ENCODE results near the gene ASL. TPM values are rescaled to one million over a fixed set of nuclear protein-coding genes. Genes with fewer than 3 reads are reported as not detected.
A peak's percentile ranks its signal among the peaks of the same experiment; 100 is the strongest.
"Not testable (repeated sequence)": the region's sequence is repeated elsewhere in the genome, so short reads cannot be mapped to it uniquely, and the experiment has no call there.

ASL gene
- total RNA-seq, 6 experiments from 2014 or later = 40.5 to 47.4 (median 41.8) TPM

GRCh38 chr7:66095010-66095409 lies 19.4 kb downstream of the ASL start:
- Mint-ChIP-seq H3K9me3 (no peaks in the 10 kb centered on the region), H3K27me3 (ENCODE audit: insufficient read depth) (no peaks in the 10 kb centered on the region; the same call in 1 of the 2 replicates), H3K4me3 (no peak overlapping the region), H3K27ac (0 out of 2 replicates have a peak overlapping the region, but pooled peaks have one; percentile 31), H3K4me1 (ENCODE audit: low read depth) (peaks cover 8% of the 10 kb centered on the region), H3K36me3 (ENCODE audit: low read depth) (no peaks in the 10 kb centered on the region)
- no peak for DNase-seq
- TF ChIP-seq, protein P1, sequence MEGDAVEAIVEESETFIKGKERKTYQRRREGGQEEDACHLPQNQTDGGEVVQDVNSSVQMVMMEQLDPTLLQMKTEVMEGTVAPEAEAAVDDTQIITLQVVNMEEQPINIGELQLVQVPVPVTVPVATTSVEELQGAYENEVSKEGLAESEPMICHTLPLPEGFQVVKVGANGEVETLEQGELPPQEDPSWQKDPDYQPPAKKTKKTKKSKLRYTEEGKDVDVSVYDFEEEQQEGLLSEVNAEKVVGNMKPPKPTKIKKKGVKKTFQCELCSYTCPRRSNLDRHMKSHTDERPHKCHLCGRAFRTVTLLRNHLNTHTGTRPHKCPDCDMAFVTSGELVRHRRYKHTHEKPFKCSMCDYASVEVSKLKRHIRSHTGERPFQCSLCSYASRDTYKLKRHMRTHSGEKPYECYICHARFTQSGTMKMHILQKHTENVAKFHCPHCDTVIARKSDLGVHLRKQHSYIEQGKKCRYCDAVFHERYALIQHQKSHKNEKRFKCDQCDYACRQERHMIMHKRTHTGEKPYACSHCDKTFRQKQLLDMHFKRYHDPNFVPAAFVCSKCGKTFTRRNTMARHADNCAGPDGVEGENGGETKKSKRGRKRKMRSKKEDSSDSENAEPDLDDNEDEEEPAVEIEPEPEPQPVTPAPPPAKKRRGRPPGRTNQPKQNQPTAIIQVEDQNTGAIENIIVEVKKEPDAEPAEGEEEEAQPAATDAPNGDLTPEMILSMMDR (IDR thresholded peaks at IDR 0.05) = no peak

DNA sequence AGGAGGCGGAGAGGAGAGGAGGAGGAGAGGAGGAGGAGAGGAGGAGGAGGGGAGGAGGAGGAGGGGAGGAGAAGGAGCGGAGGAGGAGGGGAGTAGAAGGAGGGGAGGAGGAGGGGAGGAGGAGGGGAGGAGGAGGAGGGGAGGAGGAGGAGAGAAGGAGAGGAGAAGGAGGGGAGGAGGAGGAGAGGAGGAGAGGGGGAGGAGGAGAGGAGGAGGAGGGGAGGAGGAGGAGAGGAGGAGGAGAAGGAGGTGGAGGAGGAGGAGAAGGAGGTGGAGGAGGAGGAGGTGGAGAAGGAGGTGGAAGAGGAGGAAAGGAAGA lies 23.6 kb downstream of the ASL start:
- no peak for DNase-seq
- peaks cover 6% of the 10 kb centered on the region for H3K36me3 Mint-ChIP-seq (ENCODE audit: low read depth)
- peaks cover 22% of the 10 kb centered on the region for H3K4me1 Mint-ChIP-seq (ENCODE audit: low read depth)
- no peaks in the 10 kb centered on the region for H3K27me3 Mint-ChIP-seq (ENCODE audit: insufficient read depth)
- no peak overlapping the region; the same call in 1 of the 2 replicates for H3K4me3 Mint-ChIP-seq
- H3K9me3 Mint-ChIP-seq = no peaks in the 10 kb centered on the region
- TF ChIP-seq, protein P1 (IDR thresholded peaks at IDR 0.05) = no peak
- H3K27ac Mint-ChIP-seq = no peak overlapping the region; the same call in 1 of the 2 replicates

DNA sequence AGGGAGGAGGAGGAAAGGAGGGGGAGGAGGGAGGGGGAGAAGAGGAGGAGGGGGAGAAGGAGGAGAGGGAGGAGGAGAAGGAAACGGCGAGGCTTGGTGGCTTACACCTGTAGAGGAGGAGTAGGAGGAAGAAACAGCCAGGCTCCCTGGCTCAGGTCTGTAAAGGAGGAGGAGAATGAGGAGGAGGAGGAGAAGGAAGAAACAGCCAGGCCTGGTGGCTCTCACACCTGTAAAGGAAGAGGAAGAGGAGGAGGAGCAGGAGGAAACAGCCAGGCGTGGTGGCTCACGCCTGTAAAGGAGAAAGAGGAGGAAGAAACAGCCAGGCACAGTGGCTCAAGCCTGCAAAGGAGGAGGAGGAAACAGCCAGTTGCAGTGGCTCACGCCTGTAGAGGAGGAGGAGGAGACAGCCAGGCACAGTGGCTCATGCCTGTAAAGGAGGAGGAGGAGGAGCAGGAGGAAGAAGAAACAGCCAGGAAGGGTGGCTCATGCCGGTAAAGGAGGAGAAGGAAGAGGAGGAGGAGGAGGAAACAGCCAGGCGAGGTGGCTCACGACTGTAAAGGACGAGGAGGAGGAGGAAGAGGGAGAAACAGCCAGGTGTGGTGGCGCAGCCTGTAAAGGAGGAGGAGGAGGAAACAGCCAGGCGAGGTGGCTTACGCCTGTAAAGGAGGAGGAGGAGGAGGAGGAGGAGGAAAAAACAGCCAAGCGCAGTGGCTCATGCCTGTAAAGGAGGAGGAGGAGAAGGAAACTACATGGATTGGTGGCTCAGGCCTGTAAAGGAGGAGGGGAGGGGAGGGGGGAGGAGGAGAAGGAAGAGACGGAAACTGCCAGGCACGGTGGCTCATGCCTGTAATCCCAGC lies 24.2 kb downstream of the ASL start:
- Mint-ChIP-seq H3K27me3 (ENCODE audit: insufficient read depth) (no peaks in the 10 kb centered on the region), H3K27ac (peak overlapping the region; percentile 92), H3K36me3 (ENCODE audit: low read depth) (peaks cover 6% of the 10 kb centered on the region), H3K4me3 (peak overlapping the region; percentile 91), H3K9me3 (no peaks in the 10 kb centered on the region), H3K4me1 (ENCODE audit: low read depth) (peaks cover 24% of the 10 kb centered on the region)
- TF ChIP-seq, protein P1 (IDR thresholded peaks at IDR 0.05) = no peak
- DNase-seq = peak; percentile 88

- H3K27ac Mint-ChIP-seq = peak overlapping the region; percentile 92
- H3K36me3 Mint-ChIP-seq (ENCODE audit: low read depth) = peaks cover 6% of the 10 kb centered on the region
- TF ChIP-seq, protein P1 (IDR thresholded peaks at IDR 0.05) = no peak
- no peak for DNase-seq
- H3K4me3 Mint-ChIP-seq = peak overlapping the region; percentile 91
- H3K4me1 Mint-ChIP-seq (ENCODE audit: low read depth) = peaks cover 31% of the 10 kb centered on the region
- H3K9me3 Mint-ChIP-seq = no peaks in the 10 kb centered on the region
- H3K27me3 Mint-ChIP-seq (ENCODE audit: insufficient read depth) = no peaks in the 10 kb centered on the region
Observed at GRCh38 chr7:66100408-66101050, 24.9 kb downstream of the ASL start.

DNA sequence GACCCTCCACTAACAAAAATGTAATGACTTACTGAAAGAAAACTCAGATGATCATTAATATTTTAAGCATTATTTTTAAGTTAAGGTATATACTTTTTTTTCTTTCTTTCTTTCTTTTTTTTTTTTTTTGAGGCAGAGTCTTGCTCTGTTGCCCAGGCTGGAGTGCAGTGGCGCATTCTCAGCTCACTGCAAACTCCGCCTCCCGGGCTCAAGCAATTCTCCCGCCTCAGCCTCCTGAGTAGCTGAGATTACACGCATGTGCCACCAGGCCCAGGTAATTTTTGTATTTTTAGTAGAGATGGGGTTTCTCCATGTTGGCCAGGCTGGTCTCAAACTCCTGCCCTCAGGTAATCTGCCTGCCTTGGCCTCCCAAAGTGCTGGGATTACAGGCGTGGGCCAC lies 26.5 kb downstream of the ASL start:
- H3K36me3 Mint-ChIP-seq (ENCODE audit: low read depth); H3K9me3 Mint-ChIP-seq; H3K27me3 Mint-ChIP-seq (ENCODE audit: insufficient read depth); DNase-seq; H3K4me3 Mint-ChIP-seq; H3K27ac Mint-ChIP-seq: not testable (repeated sequence)
- peaks cover 47% of the 10 kb centered on the region for H3K4me1 Mint-ChIP-seq (ENCODE audit: low read depth)

DNA sequence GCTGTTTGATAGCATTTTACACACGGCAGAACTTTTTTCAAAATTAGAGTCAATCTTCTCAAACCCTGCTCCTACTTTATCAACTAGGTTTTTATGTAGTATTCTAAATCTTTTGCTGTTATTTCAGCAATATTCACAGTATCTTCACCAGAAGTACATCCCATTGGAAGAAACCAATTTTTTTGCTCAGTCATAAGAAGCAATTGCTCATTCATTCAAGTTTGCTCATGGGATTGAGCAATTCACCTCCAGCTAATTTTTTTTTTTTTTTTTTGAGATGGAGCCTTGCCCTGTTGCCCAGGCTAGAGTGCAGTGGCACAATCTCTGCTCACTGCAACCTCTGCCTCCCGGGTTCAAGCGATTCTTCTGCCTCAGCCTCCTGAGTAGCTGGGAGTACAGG lies 28.4 kb downstream of the ASL start:
- not testable (repeated sequence) for H3K9me3 Mint-ChIP-seq; H3K27me3 Mint-ChIP-seq (ENCODE audit: insufficient read depth); H3K36me3 Mint-ChIP-seq (ENCODE audit: low read depth)
- H3K27ac Mint-ChIP-seq = peak overlapping the region; percentile 89
- H3K4me1 Mint-ChIP-seq (ENCODE audit: low read depth) = peaks cover 53% of the 10 kb centered on the region
- peak; percentile 45 for DNase-seq
- 0 out of 2 replicates have a peak overlapping the region, but pooled peaks have one; percentile 24 for H3K4me3 Mint-ChIP-seq

All from HFFc6 (cell line).